NCI-H524 treated with DMSO at 0.1 percent for 48 hours (cell line): ENCODE results near the gene ZNF19.

Experiments used
- DNase-seq: peaks from one replicate; lab custom pipeline; 2025; lab: John Stamatoyannopoulos, UW

ZNF19 gene

GRCh38 chr16:71490361-71490760 is 1.2 kb upstream of the ZNF19 start:
- no peak for DNase-seq

GRCh38 chr16:71484006-71484893 is 4.9 kb downstream of the ZNF19 start:
- DNase-seq = peak; percentile 60

GRCh38 chr16:71482569-71482968 is 6.6 kb downstream of the ZNF19 start:
- DNase-seq = no peak

GRCh38 chr16:71480956-71481355 is 8.2 kb downstream of the ZNF19 start:
- DNase-seq = no peak

GRCh38 chr16:71479420-71479819 is 9.7 kb downstream of the ZNF19 start:
- DNase-seq = no peak

GRCh38 chr16:71476457-71477124 is 12.5 kb downstream of the ZNF19 start:
- no peak for DNase-seq

- no peak for DNase-seq
Observed at GRCh38 chr16:71474864-71475263, 14.3 kb downstream of the ZNF19 start.

GRCh38 chr16:71473891-71474290 is 15.2 kb downstream of the ZNF19 start:
- no peak for DNase-seq

GRCh38 chr16:71472931-71473330 is 16.2 kb downstream of the ZNF19 start:
- no peak for DNase-seq

GRCh38 chr16:71472051-71472450 is 17.1 kb downstream of the ZNF19 start:
- DNase-seq = no peak

GRCh38 chr16:71467810-71468209 is 21.3 kb downstream of the ZNF19 start:
- no peak for DNase-seq

- DNase-seq = no peak
Observed at GRCh38 chr16:71464231-71464630, 24.9 kb downstream of the ZNF19 start.

GRCh38 chr16:71461686-71462648 is 27.2 kb downstream of the ZNF19 start, which contains the start of gene ZNF23:
TSS of gene ZNF23 (minus strand) at chr16:71462247. CDS start at chr16:71456796, 5,451 bp downstream.
- DNase-seq = peak; percentile 18

- no peak for DNase-seq
Observed at GRCh38 chr16:71460941-71461340, 28.2 kb downstream of the ZNF19 start.

- DNase-seq = no peak
Observed at GRCh38 chr16:71460236-71460635, 28.9 kb downstream of the ZNF19 start.

- DNase-seq = no peak
Observed at GRCh38 chr16:71459510-71459909, 29.6 kb downstream of the ZNF19 start.

GRCh38 chr16:71456801-71457200 is 32.3 kb downstream of the ZNF19 start:
- DNase-seq = no peak

GRCh38 chr16:71453036-71453435 is 36.1 kb downstream of the ZNF19 start:
- no peak for DNase-seq

GRCh38 chr16:71449020-71449419 is 40.1 kb downstream of the ZNF19 start:
- DNase-seq = no peak

GRCh38 chr16:71448274-71448866 is 40.8 kb downstream of the ZNF19 start:
- no peak for DNase-seq

GRCh38 chr16:71443714-71444113 is 45.4 kb downstream of the ZNF19 start:
- DNase-seq = no peak

GRCh38 chr16:71442051-71442440 is 47.1 kb downstream of the ZNF19 start, which contains the start of gene TLE7:
TSS of gene TLE7 (minus strand) at chr16:71442054. CDS start at chr16:71433324, 8,730 bp downstream.
- DNase-seq = no peak
